ENCODE measurements around the gene TSHZ2. TPM values are rescaled to one million over a fixed set of nuclear protein-coding genes. Genes with fewer than 3 reads are reported as not detected.
A peak's percentile ranks its signal among the peaks of the same experiment; 100 is the strongest.
"Not testable (repeated sequence)": the region's sequence is repeated elsewhere in the genome, so short reads cannot be mapped to it uniquely, and the experiment has no call there.

Gene TSHZ2
- total RNA-seq, 1 donor from 2014 or later: 0.77 TPM

- peak; percentile 16 to 44 for DNase-seq (ENCODE audit: low read depth in 2 of 2)
Measured at GRCh38 chr20:52959125-52959524, 13.0 kb upstream of the TSHZ2 start.

DNA sequence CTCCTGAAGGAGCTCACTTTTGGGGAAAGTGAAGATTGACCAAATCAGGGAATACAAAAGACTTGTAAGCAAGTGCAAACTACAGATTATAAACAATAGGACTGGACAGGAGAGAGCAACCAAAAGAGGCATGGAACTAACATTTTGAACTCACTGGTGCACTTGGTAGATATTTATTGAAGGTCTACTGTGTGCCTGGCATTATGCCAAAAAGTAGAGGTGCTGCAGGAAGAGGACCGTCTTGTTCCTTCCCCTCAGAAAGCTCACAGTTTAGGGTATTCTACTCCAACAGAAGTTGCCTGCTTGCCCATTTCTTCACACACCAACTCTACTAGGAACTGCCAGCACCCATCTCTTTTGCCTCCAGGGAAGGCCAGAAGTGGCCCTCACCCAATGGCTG is 10.0 kb upstream of the TSHZ2 start:
- no peak for DNase-seq (ENCODE audit: low read depth in 2 of 2)

GRCh38 chr20:52963131-52963530 is 9.0 kb upstream of the TSHZ2 start:
- DNase-seq (ENCODE audit: low read depth in 2 of 2): no peak

- no peak for DNase-seq (ENCODE audit: low read depth in 2 of 2)
Measured at GRCh38 chr20:52964131-52964530, 8.0 kb upstream of the TSHZ2 start.

- DNase-seq (ENCODE audit: low read depth in 2 of 2): no peak
Measured at GRCh38 chr20:52965380-52965779, 6.8 kb upstream of the TSHZ2 start.

GRCh38 chr20:52965819-52966218 is 6.3 kb upstream of the TSHZ2 start:
- DNase-seq (ENCODE audit: low read depth in 2 of 2): no peak

GRCh38 chr20:52966543-52966942 is 5.6 kb upstream of the TSHZ2 start:
- DNase-seq (ENCODE audit: low read depth in 2 of 2): not testable (repeated sequence)

GRCh38 chr20:52971498-52972189 is 514 bp upstream of the TSHZ2 start:
- DNase-seq (ENCODE audit: low read depth in 2 of 2): no peak

GRCh38 chr20:52972965-52973819 is 1.0 kb downstream of the TSHZ2 start:
- DNase-seq (ENCODE audit: low read depth in 2 of 2): no peak

DNA sequence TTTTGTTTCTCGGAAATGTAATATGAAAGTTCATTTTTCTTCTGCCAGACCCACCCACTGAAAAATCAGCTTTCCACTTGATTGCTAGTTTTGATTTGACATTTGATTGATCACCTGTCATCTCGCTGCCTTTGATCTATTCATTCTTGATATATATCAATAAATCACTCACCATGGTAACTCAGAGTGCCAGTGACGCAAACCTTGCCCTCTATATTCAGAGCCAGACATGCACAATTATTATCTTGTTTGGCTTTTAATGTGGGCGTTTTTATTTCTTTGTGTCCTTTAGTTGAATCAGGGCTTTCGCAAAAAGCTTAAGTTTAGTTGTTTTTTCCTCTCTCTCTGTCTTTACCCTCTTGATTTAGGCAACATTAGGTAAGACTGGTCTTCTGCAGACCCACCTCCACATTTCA is 2.0 kb downstream of the TSHZ2 start:
- peak in 1 of 2 donors; percentile 52 for DNase-seq (ENCODE audit: low read depth in 2 of 2)

DNA sequence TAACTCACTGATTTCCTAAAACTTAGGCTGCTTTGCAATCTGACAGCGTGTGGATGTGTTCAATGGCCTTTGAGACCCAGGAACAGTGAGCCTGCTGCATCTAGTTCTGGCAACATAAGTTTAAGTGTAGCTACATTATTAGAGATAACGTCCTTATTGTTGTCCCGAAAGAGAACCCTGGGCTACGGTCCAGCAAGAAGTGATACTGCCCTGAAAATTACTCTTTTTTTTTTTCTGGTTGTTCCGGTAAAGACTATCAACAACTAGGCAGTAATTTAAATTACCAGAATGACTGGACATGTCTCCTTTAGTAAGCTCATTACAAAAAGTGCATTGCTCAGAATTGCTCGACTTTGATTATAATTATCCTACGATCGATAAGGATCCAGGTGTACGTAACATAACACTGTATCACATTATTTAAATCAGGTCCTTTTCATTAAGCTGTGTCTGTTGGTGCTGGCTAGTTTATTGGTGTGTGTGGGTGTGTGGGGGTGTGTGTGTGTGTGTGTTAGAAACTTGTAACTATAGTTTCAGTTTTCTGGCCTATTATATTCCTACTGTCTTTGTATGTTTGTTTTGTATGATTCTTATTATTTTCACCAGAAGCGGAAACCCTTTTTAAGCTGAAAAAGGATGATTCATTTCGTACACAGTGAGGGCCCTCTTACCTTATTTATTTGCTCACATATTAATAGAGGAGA is 3.0 kb downstream of the TSHZ2 start:
- DNase-seq (ENCODE audit: low read depth in 2 of 2): peak; percentile 56 to 64

- no peak for DNase-seq (ENCODE audit: low read depth in 2 of 2)
Measured at GRCh38 chr20:52975803-52976531, 3.8 kb downstream of the TSHZ2 start.

- no peak for DNase-seq (ENCODE audit: low read depth in 2 of 2)
Measured at GRCh38 chr20:52978851-52979250, 6.7 kb downstream of the TSHZ2 start.

DNA sequence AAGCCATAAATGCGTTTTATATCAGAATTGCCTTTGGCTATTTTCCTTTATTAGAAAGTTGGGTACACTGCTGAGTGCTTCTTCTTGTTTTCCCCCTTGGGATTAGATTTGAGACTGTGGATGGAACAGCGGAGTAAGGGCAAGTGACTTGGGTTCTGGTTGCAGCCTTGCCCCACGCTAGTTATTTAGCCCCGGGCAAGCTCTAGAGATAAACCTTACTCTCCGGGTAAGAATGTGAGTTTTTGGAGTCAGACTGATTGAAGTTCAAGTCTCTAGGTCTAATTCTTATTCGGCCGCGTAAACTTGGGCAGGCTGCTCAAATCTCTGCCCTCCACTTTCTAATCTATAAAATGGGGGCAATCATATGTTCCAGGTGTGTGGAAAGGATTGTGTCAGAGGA is 8.9 kb downstream of the TSHZ2 start:
- no peak for DNase-seq (ENCODE audit: low read depth in 2 of 2)

- DNase-seq (ENCODE audit: low read depth in 2 of 2): no peak
Measured at GRCh38 chr20:52983726-52984450, 11.7 kb downstream of the TSHZ2 start.

DNA sequence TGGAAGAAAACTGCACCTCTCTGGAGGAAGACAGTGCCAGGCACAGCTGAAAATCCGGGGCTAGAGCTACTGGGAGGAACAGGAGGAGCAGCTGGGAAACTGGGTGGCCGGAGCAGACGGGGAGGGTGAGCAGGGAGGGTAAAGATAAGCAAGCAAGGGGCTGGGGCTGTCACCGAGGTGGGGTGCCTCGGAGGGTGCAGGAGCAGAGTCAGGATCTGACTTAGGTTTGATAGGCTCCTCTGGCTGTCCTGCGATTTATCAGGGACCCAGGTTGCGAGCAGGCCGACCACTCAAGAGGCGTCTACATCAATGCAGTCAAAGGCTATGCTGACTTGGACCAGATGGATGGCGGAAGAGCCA is 12.3 kb downstream of the TSHZ2 start:
- DNase-seq (ENCODE audit: low read depth in 2 of 2): no peak

- DNase-seq (ENCODE audit: low read depth in 2 of 2): no peak
Measured at GRCh38 chr20:52985687-52986086, 13.5 kb downstream of the TSHZ2 start.

GRCh38 chr20:52987295-52987694 is 15.1 kb downstream of the TSHZ2 start:
- no peak for DNase-seq (ENCODE audit: low read depth in 2 of 2)

DNA sequence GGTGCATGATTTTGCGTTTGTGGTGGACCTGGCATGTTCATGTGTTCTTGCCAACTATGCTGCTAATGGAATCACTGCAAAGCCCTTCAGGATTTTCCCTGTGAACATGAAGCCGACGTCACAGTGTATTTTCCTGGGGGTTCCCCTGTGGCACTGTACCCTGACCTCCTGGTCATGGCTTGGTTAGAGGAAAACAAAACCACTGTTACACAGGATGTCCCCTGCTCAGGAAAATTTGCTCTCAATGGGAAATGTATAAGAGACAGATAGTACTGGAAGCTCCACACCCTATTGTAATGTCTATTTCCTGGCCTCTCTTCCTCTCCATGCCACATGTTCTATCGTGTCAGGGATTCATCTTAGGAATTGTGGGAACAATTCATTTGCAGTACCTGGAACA is 19.7 kb downstream of the TSHZ2 start:
- peak; percentile 63 to 99 for DNase-seq (ENCODE audit: low read depth in 2 of 2)

DNA sequence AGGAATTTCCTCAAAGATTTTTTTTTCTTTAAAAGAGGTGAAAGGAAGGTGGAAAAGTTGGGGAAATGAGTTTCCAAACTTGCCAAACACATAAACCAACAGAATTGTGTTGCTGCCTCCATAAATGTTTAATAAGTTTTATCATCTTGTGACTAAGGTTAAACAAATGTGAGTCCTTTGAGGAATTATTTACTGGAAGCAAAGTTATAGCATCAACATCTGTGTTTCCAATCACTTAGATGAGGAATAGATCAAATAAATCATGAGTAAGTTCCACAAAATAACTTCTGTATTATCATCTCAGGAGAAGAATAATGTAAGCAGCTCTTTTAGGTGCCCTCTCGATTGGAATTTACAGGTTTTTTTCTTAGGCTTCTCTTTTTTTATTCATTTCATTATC is 20.5 kb downstream of the TSHZ2 start:
- no peak for DNase-seq (ENCODE audit: low read depth in 2 of 2)

DNA sequence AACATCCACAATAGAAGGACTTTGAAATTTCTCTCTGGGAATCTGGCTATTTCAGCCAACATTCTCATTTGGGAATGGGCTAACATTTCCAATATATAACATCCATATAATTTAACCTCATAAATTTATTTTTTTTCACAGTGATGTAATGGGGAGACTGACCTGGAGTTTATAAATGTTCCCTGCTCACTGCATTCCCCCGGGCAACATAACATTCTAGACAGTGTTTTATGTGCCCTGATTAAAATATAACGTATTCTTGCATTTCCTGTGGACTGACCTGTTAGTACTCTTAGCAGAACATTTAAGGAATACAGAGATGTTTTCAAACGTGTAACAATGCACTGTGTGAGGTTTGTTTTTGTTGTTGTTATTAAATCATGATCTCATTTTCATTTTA is 20.9 kb downstream of the TSHZ2 start:
- peak in 1 of 2 donors; percentile 76 for DNase-seq (ENCODE audit: low read depth in 2 of 2)

Measured in dermis microvascular lymphatic vessel endothelial cell (primary cell).